Spinal cord (tissue), 10 donors: ENCODE results near the gene CFAP77. TPM values are rescaled to one million over a fixed set of nuclear protein-coding genes. Genes with fewer than 3 reads are reported as not detected.

Experiments
- DNase-seq, 6 donors: peaks; one replicate each; pipeline versions ENCODE4 v3.0.0 to v3.0.0-alpha.2; 2013 to 2015; ENCODE audit warnings: low spot score in 6 of 6, low read depth in 4 of 6
- H3K27ac ChIP-seq: one replicate; pipeline ENCODE4 v1.5.1; 2013; ENCODE audit warnings: low read depth, low read length, control low read depth
- H3K27me3 ChIP-seq: one replicate; pipeline ENCODE4 v1.6.1; 2013; ENCODE audit warnings: low read length; ENCODE audit not compliant: control insufficient read depth, insufficient read depth
- H3K36me3 ChIP-seq: one replicate; pipeline ENCODE4 v1.6.1; 2013; ENCODE audit warnings: low read length; ENCODE audit not compliant: control insufficient read depth, insufficient read depth
- H3K4me1 ChIP-seq: one replicate; pipeline ENCODE4 v1.6.1; 2013; ENCODE audit warnings: low read length; ENCODE audit not compliant: control insufficient read depth, insufficient read depth
- H3K4me3 ChIP-seq: one replicate; pipeline ENCODE4 v1.5.1; 2013; ENCODE audit warnings: low read depth, low read length, control low read depth
- H3K9me3 ChIP-seq: one replicate; pipeline ENCODE4 v1.6.1; 2013; ENCODE audit warnings: low read length; ENCODE audit not compliant: control insufficient read depth, insufficient read depth
- WGBS: methylation state at CpG from one replicate; pipeline ENCODE4 v1.1.5; 2013; ENCODE audit warnings: missing lambda C conversion rate; ENCODE audit not compliant: insufficient coverage; 5-methylcytosine and 5-hydroxymethylcytosine counted together
- polyA plus RNA-seq, 2 donors: library from polyadenylated mRNA; unstranded; fragments of 120-200 nt; gene quantifications; one replicate each; pipeline ENCODE4 v1.2.1, GENCODE V29; 2013; ENCODE audit not compliant: insufficient read length in 2 of 2
- total RNA-seq, 2 donors: library from RNA; depleted of rRNA in 1 of 2; stranded (reverse); fragments of 120-200 nt in 1 of 2; fragments of >200 nt in 1 of 2; gene quantifications; one replicate each; pipeline versions ENCODE4 v1.2.3 to v1.2.4, GENCODE V29; 2013 to 2014
- donor health status: healthy.

Gene CFAP77
- total and polyA plus RNA-seq, 4 donors: 0.30 to 6.9 (median 4.7) TPM

GRCh38 chr9:132422574-132422973 is 12.6 kb downstream of the CFAP77 start:
- no peak for DNase-seq
- 69% methylated on average over 5 of the region's 5 CpGs for WGBS
- no peaks in the 10 kb centered on the region for H3K9me3 ChIP-seq
- no peaks in the 10 kb centered on the region for H3K4me1 ChIP-seq
- H3K36me3 ChIP-seq: no peaks in the 10 kb centered on the region
- H3K4me3 ChIP-seq: no peak overlapping the region
- H3K27ac ChIP-seq: no peak overlapping the region
- H3K27me3 ChIP-seq: peaks cover 50% of the 10 kb centered on the region

GRCh38 chr9:132423503-132423902 is 13.5 kb downstream of the CFAP77 start:
- peaks cover 41% of the 10 kb centered on the region for H3K27me3 ChIP-seq

GRCh38 chr9:132424857-132425674 is 15.1 kb downstream of the CFAP77 start:
- H3K36me3 ChIP-seq: no peaks in the 10 kb centered on the region
- 42% methylated on average over 15 of the region's 22 CpGs for WGBS

More at GRCh38 chr9:132423503-132423902, 13.5 kb downstream of the CFAP77 start:
- Histone ChIP-seq H3K9me3 (no peaks in the 10 kb centered on the region), H3K4me3 (no peak overlapping the region), H3K36me3 (no peaks in the 10 kb centered on the region), H3K4me1 (no peaks in the 10 kb centered on the region), H3K27ac (no peak overlapping the region)
- 88% methylated on average over 5 of the region's 5 CpGs for WGBS
- DNase-seq: no peak

GRCh38 chr9:132425675-132426062 is 15.7 kb downstream of the CFAP77 start:
- peaks cover 31% of the 10 kb centered on the region for H3K27me3 ChIP-seq
- no peaks in the 10 kb centered on the region for H3K36me3 ChIP-seq
- 60% methylated on average over 1 of the region's 7 CpGs for WGBS
- no peaks in the 10 kb centered on the region for H3K4me1 ChIP-seq
- H3K27ac ChIP-seq: no peak overlapping the region
- no peak for DNase-seq
- H3K9me3 ChIP-seq: no peaks in the 10 kb centered on the region
- no peak overlapping the region for H3K4me3 ChIP-seq

More at GRCh38 chr9:132424857-132425674, 15.1 kb downstream of the CFAP77 start:
- Histone ChIP-seq H3K27ac (no peak overlapping the region), H3K27me3 (peaks cover 31% of the 10 kb centered on the region), H3K4me3 (no peak overlapping the region), H3K4me1 (no peaks in the 10 kb centered on the region), H3K9me3 (no peaks in the 10 kb centered on the region)
- DNase-seq: peak in 1 of 6 donors; percentile 43

GRCh38 chr9:132426639-132427414 is 16.8 kb downstream of the CFAP77 start:
- Histone ChIP-seq H3K36me3 (no peaks in the 10 kb centered on the region), H3K27me3 (peaks cover 31% of the 10 kb centered on the region), H3K4me1 (no peaks in the 10 kb centered on the region), H3K9me3 (no peaks in the 10 kb centered on the region), H3K27ac (no peak overlapping the region), H3K4me3 (no peak overlapping the region)
- DNase-seq: peak in 1 of 6 donors; percentile 87
- 37% methylated on average over 8 of the region's 17 CpGs for WGBS

GRCh38 chr9:132430998-132431397 is 21.0 kb downstream of the CFAP77 start:
- Histone ChIP-seq H3K4me1 (no peaks in the 10 kb centered on the region), H3K36me3 (no peaks in the 10 kb centered on the region), H3K27ac (no peak overlapping the region), H3K4me3 (no peak overlapping the region), H3K9me3 (no peaks in the 10 kb centered on the region), H3K27me3 (peaks cover 12% of the 10 kb centered on the region)
- DNase-seq: no peak
- 50% methylated on average over 1 of the region's 1 CpG for WGBS

GRCh38 chr9:132434881-132435280 is 24.9 kb downstream of the CFAP77 start:
- Histone ChIP-seq H3K27me3 (no peaks in the 10 kb centered on the region), H3K4me3 (no peak overlapping the region), H3K4me1 (no peaks in the 10 kb centered on the region), H3K36me3 (no peaks in the 10 kb centered on the region), H3K27ac (no peak overlapping the region), H3K9me3 (no peaks in the 10 kb centered on the region)
- DNase-seq: peak in 1 of 6 donors; percentile 86
- WGBS: 20% methylated on average over 1 of the region's 10 CpGs

- 83% methylated on average over 4 of the region's 4 CpGs for WGBS
- Histone ChIP-seq H3K4me1 (peaks cover 4% of the 10 kb centered on the region), H3K9me3 (no peaks in the 10 kb centered on the region), H3K27ac (no peak overlapping the region), H3K27me3 (no peaks in the 10 kb centered on the region), H3K36me3 (no peaks in the 10 kb centered on the region), H3K4me3 (no peak overlapping the region)
- no peak for DNase-seq
Observed at GRCh38 chr9:132439153-132439552, 29.1 kb downstream of the CFAP77 start.

- Histone ChIP-seq H3K4me3 (no peak overlapping the region), H3K36me3 (no peaks in the 10 kb centered on the region), H3K9me3 (no peaks in the 10 kb centered on the region), H3K4me1 (peaks cover 7% of the 10 kb centered on the region), H3K27ac (no peak overlapping the region), H3K27me3 (no peaks in the 10 kb centered on the region)
- 80% methylated on average over 5 of the region's 6 CpGs for WGBS
- DNase-seq: no peak
Observed at GRCh38 chr9:132440735-132441134, 30.7 kb downstream of the CFAP77 start.
